ENCODE results near the gene TMEM220.
"Not testable (repeated sequence)": the region's sequence is repeated elsewhere in the genome, so short reads cannot be mapped to it uniquely, and the experiment has no call there.

TMEM220 gene

DNA sequence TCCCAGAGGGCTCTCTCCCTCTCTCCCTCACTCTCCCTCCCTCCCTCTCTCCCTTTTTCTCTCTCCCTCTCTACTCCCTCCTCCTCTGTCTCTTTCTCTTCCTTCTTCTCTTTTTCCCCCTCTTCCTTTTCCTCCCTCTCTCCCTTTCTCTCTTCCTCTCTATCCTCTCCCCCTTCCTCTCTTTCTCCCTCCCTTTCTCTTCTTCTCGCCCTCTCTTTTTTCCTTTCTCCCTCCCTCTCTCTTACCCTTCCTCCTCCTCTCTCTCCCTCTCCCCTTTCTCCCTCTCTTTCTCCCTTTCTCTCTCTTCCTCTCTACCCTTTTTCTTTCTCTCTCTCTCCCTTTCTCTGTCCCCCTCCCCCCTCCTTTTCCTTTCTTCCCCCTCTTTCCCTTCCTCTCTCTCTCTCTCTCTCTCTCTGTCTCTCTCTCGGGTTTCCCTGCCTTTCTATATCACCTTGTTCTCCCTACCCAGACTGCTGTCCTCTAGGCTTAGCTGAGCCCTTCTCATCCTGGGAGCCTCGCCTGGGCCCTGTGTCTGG lies 25.8 kb upstream of the TMEM220 start:
- DNase-seq = no peak

DNA sequence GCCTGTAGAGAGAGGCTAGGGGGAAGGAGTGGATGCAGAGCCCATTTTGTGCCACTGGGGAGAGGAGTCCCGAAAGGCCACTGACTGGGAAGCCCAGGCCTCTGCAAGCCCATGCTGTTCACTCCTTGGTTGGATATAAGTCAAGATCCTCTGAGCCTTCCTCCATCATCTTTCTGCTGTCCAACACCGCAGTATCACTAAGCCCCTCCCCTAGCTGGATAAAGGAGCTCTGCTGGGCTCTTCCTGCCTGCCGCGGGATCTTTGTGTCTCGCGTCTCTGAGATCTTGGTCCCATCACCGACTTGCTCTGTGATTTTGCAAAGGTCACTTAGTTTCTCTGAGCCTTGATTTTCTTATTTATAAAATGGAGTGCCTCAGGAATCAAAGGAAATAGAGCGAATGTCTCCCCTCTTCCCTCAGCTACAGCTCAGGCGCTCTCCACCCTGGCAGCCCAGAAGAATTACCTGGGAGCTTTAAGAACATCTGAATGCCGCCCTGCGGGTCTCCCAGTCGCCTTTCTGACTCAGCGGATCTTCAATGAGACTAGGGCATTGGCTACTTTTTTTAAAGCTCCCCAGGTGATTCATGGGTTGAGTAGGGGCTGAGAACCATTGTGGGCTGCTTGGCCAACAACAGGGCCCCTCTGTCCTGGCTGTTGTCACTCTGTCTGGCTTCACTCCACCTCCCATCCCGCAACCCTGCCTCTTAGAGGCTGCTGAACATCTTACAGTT lies 25.2 kb upstream of the TMEM220 start:
- no peak for DNase-seq

DNA sequence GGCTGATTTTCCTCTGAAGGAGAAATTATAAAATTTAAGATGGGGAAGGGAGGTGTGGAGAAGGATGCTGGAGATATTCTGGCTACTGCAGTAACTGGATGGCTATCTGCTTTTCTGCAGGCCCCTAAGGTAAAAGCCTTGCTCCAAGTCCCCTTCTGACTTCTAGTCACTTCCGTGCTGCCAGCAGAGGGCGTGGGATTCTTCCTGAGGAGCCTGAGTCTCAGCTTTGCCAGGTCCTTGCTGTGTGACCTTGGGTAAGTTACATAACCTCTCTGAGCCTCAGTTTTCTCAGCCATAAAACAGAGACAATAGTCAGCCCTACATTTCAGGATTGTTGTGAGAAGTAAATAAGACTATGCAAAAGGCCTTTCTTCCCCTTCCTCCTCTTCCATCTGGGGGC lies 24.3 kb upstream of the TMEM220 start:
- peak in 2 of 56 donors; percentile 2 to 8 for DNase-seq

DNA sequence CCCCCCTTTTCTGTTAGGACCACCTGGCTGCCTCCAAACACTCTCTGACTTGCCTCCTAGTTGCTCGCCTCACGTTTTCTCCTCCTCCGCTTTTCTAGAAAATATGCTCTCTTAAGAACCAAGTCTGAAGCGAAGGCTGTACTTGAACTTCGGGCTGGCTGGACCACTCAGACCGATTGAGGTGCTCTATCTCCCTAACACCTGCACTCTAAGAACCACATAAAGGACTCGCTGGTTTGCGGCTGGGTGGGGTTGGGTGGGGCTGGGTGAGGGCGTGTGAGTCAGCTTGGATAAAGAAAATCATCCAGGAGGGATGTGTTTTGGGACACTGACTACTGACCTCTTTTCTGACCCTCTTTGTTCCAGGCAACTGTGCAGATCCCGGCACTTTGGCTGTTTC lies 22.9 kb upstream of the TMEM220 start:
- DNase-seq = no peak

DNA sequence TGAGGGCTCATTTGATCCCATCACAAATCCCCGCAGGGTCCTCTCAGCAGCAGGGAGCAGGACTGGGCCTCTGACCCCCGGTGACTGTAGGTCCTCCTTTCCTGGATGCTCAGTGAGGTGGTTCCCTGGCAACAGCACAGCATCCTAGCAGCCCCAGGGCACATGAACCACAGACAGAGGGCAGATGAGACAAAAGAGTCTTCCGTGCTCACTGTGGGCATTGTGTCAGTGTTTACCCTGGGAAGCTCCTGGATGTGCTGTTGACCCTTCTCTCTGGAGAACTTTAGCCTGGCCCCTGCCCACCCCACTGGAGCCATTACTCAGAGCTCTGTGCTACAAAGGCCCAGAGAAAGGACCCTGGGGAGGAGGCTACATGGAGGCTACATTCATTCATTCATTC lies 21.7 kb upstream of the TMEM220 start:
- no peak for DNase-seq

DNA sequence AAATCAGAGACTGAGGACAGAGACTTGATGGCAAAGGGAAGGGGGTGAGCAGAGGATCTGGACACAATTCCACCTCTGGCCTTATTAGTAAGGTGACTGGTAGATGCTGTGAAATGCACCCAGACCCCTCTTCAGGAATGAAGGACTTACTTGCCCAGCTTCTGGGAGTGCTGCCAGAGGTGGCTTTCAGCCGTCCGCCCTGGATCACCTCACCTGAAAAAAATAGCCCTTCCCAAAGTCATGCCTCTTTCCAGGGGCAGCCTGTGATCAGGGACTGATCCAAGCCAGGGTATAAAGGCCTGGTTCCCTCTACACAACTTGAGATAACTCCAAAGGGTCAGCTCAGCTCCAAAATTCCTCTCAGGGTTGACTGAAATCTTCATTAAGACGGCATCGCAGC lies 20.4 kb upstream of the TMEM220 start:
- no peak for DNase-seq

DNA sequence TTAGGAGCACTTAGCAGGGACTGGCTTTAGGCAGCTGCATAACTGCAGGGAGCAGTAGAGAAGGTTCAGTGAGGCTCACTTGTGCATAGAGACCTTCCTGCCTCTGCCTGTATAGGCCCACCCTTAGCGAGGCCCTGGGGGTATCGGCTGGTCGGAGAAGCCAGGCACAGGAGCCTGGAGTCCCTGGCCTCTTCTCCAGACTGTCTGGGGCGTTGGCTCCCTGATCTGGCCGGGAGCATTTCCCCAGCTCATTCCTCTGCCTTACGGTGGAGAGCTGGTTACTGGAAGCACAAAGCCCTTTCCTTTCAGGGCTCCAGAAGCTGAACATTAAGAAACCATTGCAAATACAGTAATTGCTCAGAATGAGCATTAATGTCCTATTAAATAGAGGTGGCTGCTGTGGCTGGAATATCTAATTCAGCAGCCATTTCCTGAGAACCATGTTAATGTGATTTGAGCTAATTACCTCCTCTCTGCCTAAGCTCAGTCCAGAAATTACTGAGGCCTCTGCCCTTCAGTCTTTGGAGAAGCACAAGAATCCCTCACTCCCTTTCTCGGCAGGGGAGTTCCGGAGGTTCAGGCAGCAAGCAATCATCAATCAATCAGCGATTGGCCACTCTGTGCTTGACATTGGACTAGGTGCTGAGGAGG lies 18.8 kb upstream of the TMEM220 start:
- no peak for DNase-seq

DNA sequence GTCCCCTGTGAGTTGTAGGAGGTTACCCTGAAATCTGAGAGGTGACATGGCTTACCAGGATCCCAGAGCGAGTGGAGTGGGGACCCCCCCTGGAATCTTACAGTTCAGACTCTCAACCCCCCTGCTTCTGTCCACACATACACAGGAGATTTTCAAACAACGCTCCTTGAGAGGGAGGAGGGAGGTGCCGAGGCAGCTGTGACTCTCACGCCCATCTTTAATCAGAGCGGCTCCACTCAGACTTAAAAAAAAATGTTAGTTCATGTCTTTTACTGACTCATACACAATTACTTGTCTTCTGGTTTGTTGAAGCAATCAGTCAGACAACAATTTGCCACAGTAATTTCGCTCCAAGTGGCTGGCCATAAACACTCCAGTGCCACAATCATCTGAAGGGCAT lies 15.4 kb upstream of the TMEM220 start:
- no peak for DNase-seq

DNA sequence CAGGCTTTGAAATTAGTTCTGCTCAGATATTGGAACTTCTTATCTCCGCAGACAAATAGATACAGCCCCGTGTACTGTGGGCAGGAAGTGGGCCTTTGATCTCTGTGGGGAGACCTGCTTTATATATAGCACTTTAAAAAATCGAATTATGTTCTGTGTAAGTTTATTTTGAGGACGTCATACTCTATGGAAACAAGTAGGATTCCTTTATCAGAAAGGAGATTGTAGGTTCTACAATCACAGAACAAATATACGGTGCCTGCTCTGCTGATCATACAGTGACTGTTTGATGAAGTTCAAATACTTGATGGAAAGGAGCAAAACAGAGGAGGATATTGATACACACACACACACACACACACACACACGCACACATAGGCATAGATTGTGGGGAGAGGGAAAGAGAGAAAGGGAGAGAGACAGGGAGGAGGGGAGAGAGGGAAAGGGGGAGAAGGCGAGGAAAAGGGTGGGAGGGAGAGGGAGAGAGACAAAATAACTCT lies 14.7 kb upstream of the TMEM220 start:
- no peak for DNase-seq

DNA sequence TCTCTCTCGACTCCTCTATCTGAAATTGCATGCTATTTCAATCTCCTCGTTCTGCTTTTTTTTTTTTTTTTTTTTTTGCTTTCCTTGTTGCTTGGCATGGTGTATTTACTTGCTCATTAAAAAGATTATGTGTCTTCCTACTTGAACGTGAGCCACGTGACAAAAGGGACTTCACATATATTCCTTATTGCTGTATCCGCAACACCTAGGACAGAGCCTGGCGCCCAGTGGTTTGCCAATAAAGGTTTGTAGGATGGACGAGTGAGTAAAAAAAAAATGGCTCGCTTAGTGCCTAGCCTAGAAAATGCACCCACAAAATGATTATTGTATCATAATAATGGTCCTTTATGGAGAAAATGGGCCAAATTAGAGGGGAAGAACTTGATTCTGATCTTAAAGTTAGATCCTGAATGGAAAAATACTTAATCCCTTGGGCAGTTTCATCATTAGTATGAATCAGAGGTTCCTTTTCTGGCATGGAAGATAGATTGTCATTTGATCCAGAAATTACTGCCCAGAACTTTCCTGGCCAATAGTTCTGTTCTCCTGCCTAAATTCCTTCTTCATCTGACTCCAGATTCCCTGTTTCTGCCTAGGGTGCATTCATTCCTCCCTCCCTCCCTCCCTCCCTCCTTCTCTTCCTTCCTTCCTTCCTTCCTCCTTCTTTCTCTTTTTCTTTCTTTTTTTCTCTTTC lies 13.6 kb upstream of the TMEM220 start:
- peak in 1 of 56 donors; percentile 2 for DNase-seq

DNA sequence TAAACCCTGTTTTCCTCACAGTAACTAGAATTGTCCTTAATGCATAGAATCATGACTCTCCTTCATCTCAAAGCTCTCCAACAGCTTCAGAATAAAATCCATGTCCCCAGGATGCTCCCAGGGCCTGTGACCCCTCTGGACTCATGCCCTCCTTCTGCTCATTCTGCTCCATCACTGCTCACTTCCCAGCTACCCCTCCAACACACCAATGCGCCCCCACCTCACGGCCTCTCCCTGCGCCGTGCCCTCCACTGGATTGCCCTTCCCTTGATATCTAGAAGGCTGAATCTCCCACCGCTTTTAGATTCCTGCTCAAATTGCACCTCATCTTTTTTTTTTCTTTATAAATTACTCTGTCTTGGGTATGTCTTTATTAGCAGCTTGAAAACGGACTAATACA lies 12.6 kb upstream of the TMEM220 start:
- DNase-seq = no peak

DNA sequence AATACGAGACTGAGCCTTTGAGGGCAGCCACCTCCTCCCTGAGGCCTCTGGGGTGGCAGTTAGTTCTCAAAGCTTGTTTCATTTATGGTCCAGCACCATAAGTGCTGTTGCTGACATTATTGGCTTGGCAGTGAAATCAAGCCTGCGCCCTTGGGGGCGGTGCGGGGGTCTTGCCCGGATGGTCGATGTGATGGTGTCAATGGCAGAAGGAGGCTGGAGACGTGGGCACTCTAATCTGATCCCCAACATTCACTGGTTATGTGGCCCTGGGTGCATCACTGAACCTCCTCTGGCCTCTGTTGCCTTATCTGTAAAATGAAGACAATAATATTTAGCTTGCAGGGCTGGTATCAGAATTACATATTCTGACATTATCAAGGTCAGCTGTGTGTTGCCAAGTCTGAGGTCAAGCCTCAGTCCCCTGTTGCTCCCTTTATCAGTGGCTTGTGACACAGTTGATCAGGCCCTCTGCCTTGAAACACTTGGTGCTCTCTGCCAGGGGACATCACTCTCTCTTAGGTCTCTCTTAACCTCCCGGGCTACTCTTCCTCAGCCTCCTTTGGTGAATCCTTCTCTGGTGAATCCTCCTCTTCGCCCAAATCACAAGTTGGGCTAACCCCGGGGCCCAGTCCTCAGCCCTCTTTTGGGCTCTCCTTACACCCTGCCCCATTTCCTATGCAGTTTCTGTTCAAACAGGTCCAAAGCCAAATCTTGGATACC lies 11.8 kb upstream of the TMEM220 start:
- DNase-seq = no peak

DNA sequence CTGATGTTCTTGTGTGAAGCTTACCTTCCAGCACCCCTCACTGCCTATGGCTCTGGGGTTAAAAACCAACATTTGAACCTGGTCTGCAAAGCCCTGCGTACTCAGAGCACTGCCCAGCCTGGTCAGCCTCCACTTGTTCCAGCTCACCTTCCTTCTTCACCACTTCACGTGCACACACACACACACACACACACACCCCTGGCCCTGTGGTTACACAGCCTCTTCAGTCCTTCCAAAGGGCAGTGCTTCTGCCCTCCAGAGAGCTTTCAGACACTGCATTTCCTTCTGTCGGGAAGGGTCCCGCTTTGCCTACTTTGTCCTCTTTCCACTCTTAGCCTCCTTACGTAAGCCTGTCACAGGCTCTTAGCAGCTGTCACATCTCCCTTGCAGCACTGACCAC lies 9.6 kb upstream of the TMEM220 start:
- DNase-seq = peak in 2 of 56 donors; percentile 4 to 25

DNA sequence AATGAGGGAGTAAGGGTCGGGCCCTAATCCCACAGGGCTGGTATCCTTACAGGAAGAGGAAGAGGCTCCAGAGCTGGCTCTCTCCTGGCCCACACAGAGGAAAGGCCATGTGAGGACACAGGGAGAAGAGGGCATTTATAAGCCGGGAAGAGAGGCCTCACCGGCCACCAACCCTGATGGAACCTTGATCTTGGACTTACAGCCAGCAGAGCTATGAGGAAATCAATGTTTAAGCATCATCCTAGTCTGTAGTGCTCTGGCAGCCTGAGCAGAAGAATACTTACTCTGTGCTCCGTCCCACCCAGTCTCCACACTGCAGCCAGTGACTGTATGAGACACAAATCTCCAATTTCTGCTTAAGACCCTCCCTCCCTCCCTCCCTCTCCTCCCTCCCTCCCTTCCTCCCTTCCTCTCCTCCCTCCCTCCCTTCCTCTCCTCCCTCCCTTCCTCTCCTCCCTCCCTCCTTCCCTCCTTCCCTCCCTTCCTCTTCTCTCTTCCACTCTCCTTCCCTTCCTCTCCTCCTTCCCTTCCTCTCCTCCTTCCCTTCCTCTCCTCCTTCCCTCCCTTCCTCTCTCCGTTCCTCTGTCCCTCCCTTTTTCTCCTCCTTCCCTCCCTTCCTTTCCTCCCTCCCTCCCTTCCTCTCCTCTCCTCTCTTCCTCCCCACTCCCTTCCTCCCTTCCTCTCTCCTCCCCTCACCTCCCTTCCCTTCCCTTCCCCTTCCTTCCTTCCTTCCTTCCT lies 8.9 kb upstream of the TMEM220 start:
- no peak for DNase-seq

DNA sequence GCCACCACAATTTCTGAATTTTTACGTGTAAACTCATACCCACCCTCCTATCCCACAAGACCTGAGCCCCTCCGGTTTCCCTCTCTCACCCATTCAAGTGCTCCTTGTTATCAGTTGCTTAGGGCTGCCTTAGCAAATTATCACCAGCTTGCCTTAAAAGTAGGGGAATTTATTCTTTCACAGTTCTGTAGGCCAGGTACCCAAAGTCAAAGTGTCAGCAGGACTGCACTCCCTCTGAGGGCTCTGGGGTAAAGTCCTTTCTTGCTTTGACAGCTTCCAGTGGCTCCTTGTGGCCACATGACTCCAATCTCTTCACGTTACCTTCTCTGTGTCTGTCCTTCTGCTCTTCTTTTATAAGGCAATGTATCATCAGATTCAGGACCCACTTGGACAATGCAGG lies 7.9 kb upstream of the TMEM220 start:
- DNase-seq = no peak

DNA sequence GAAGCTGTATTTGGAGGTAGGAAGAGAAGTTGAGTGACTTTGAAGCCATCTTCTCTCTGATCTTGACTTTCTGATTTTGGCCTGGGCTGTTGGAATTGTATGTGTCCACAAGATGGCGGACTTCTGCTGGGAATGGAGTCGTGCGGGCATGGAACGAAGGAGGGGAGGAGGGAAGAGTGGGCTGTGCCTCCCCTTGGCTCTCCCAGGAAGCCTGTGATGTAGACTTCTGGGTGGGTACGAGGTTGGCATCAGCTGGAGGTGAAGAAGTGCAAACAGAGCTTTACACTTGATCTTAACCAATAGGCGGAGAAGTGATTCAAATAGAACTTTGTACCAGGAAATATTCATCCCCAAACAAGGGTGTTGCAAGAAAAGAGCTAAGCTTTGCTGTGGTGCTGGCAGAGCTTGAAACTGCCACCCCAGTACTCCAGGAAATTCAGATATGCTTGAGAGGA lies 7.4 kb upstream of the TMEM220 start:
- DNase-seq = peak in 42 of 56 donors; percentile 2 to 64 (median 30)

DNA sequence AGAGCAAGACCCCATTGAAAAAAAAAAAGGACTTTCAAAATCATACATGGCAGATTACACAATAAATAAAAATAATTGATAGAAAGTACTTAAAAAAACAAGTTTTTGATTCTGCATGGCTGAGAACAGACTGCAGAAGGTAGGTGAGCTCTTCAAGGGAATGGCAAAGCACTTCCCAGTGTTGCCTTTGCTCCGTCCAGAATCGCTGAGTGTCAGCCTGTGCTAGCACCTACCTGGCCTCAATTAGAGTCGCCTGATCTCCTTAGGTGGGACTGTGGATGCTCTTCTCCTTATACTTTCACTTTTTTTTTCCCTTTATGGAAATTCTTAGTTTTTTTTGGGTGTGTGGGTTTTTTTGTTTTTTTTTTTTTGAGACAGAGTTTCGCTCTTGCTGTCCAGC lies 6.0 kb upstream of the TMEM220 start:
- no peak for DNase-seq

DNA sequence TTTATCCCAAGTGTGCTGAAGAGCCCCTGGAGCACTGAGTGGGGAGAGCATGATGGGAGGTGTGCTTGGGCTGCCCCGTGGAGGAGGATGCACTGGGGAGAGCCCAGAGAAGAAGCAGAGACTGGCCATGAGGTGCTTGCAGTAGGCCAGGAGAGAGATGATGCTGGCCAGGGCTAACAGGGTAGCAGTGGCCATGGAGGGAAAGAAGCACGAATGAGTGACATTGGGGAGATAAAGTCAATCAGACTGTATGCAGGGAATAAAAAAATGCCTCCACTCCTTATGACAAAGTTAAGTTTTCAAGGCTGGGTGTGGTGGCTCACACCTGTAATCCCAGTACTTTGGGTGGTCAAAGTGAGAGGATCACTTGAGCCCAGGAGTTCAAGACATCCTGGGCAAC lies 5.4 kb upstream of the TMEM220 start:
- no peak for DNase-seq

DNA sequence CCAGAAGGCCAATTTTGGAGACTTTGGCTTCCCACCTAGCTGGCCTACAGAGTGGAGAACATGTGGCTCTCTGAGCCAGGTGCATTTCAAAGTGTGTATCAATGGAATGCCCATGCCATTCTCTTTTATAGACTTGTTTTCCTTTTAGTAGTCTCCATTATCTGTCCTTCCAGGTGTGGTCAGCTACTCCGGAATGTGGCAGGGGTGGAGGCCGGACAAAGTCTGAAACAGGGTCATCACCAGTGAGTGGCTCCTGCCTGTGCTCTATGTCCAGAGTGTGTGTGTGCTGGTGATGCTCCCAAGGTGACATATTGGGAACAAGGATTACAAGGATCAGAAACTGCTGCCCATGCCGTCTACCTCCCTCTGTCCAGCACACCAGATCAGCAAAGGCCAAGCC lies 3.8 kb upstream of the TMEM220 start:
- DNase-seq = no peak

DNA sequence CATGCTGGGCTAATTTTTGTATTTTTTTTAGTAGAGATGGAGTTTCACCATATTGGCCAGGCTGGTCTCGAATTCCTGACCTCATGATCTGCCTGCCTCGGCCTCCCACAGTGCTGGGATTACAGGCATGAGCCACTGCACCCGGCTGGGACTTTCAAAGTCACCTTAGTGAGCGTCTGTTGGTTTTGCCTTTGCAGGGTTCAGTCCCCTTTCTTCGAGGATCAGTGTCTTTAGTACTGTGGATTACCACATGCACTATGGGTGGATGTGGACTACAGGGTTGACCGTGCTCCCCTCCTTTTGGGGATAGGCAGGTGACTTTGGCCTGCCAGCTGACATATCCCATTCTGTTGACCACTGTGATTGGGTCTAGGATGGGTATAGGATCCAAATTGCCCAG lies 2.3 kb upstream of the TMEM220 start:
- DNase-seq = not testable (repeated sequence)

DNA sequence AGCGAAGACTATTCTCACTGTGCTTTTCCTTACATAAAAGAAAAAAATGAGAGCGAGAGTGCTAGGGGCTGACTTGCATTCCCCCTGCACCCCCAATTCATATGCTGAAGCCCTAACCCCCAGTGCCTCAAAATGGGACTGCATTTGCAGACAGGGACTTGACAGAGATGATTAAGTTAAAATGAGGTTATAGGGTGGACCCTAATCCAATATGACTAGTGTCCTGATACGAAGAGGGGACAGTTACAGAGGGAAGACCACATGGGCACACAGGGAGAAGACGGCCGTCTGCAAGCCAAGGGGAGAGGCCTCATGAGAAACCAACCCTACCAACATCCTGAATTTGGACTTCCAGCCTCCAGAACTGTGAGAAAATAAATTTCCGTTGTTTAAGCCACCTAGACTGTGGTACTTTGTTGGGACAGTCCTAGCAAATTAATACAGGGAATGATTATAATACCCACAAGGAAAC lies 1.6 kb upstream of the TMEM220 start:
- no peak for DNase-seq
